ENCODE measurements around the gene NRIP3.
A peak's percentile ranks its signal among the peaks of the same experiment; 100 is the strongest.
"Not testable (repeated sequence)": the region's sequence is repeated elsewhere in the genome, so short reads cannot be mapped to it uniquely, and the experiment has no call there.

The NRIP3 gene

GRCh38 chr11:9015677-9016076 lies 11.9 kb upstream of the NRIP3 start:
- peak; percentile 73 for DNase-seq

- DNase-seq: no peak
Observed at GRCh38 chr11:9014826-9015225, 11.0 kb upstream of the NRIP3 start.

GRCh38 chr11:9013373-9013772 lies 9.6 kb upstream of the NRIP3 start:
- DNase-seq: no peak

GRCh38 chr11:9009538-9009937 lies 5.7 kb upstream of the NRIP3 start:
- not testable (repeated sequence) for DNase-seq

GRCh38 chr11:9008661-9009060 lies 4.9 kb upstream of the NRIP3 start:
- no peak for DNase-seq

- DNase-seq: no peak
Observed at GRCh38 chr11:9008011-9008550, 4.3 kb upstream of the NRIP3 start.

GRCh38 chr11:9005087-9005486 lies 1.3 kb upstream of the NRIP3 start:
- no peak for DNase-seq

GRCh38 chr11:9004183-9004926 lies 554 bp upstream of the NRIP3 start:
- DNase-seq: no peak

GRCh38 chr11:9002920-9003572 lies 755 bp downstream of the NRIP3 start:
- no peak for DNase-seq

- peak; percentile 39 for DNase-seq
Observed at GRCh38 chr11:9001736-9002135, 2.1 kb downstream of the NRIP3 start.

GRCh38 chr11:8998017-8998416 lies 5.8 kb downstream of the NRIP3 start:
- DNase-seq: no peak

GRCh38 chr11:8997451-8997850 lies 6.3 kb downstream of the NRIP3 start:
- no peak for DNase-seq

GRCh38 chr11:8989453-8989852 lies 14.3 kb downstream of the NRIP3 start:
- no peak for DNase-seq

GRCh38 chr11:8988329-8989234 lies 15.2 kb downstream of the NRIP3 start:
- DNase-seq: peak; percentile 22

GRCh38 chr11:8987446-8987845 lies 16.4 kb downstream of the NRIP3 start:
- DNase-seq: no peak

- DNase-seq: not testable (repeated sequence)
Observed at GRCh38 chr11:8986772-8987171, 17.0 kb downstream of the NRIP3 start.

- DNase-seq: no peak
Observed at GRCh38 chr11:8985462-8985861, 18.3 kb downstream of the NRIP3 start.

- no peak for DNase-seq
Observed at GRCh38 chr11:8983552-8983951, 20.2 kb downstream of the NRIP3 start.

- DNase-seq: no peak
Observed at GRCh38 chr11:8980485-8980884, 23.3 kb downstream of the NRIP3 start.

- DNase-seq: not testable (repeated sequence)
Observed at GRCh38 chr11:8979365-8979764, 24.4 kb downstream of the NRIP3 start.

GRCh38 chr11:8973121-8973520 lies 30.7 kb downstream of the NRIP3 start:
- DNase-seq: no peak

GRCh38 chr11:8971924-8972316 lies 31.9 kb downstream of the NRIP3 start:
- DNase-seq: no peak

GRCh38 chr11:8971196-8971923 lies 32.4 kb downstream of the NRIP3 start:
- DNase-seq: no peak

All from kidney glomerular epithelial cell (primary cell).